GM19043 (cell line): Measurements from ENCODE around the gene SMPD3.

ENCODE experiments used
- ATAC-seq: cut with Tn5 transposase; IDR thresholded peaks from one replicate; pipeline ENCODE4 v1.9.1; 2021; ENCODE audit warnings: low read depth; ENCODE audit not compliant: unreplicated experiment

Gene SMPD3

DNA sequence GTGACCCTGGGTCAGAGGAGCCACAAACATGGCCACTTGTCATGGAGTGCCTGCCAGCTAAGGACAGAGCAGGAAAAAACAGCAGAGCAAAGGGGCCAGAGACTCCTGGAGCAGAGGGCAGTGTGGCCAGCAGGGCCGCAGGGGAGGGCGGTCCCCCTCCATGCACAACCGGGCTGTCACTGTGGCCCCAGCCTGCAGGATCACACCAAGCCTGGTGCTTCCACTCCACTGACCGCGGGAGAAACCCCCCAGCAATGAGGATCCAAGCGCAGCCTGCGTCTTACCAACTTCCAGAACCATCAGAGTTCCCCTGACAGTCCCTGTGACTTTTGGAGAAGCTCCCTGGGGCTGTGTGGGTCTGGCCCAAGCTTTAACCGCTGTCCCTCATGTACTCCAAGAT, 75.5 kb downstream of the SMPD3 start:
- ATAC-seq = no peak

DNA sequence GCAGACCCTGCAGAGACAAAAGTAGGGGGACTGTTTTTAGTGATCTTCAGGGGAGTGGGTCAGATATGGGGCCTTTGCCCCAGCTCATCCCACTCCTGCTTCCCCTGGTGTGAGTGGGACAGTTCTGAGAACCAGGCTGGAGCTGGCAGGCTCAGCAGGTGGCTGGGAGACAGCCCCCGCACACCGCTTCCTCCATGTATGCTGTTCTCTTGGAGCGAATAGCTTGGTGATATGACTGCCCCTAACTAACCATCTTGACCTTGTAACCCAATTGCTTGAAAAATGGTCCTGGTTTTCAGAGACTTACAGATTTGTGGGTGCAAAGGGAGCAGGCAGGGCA, 76.0 kb downstream of the SMPD3 start:
- no peak for ATAC-seq

DNA sequence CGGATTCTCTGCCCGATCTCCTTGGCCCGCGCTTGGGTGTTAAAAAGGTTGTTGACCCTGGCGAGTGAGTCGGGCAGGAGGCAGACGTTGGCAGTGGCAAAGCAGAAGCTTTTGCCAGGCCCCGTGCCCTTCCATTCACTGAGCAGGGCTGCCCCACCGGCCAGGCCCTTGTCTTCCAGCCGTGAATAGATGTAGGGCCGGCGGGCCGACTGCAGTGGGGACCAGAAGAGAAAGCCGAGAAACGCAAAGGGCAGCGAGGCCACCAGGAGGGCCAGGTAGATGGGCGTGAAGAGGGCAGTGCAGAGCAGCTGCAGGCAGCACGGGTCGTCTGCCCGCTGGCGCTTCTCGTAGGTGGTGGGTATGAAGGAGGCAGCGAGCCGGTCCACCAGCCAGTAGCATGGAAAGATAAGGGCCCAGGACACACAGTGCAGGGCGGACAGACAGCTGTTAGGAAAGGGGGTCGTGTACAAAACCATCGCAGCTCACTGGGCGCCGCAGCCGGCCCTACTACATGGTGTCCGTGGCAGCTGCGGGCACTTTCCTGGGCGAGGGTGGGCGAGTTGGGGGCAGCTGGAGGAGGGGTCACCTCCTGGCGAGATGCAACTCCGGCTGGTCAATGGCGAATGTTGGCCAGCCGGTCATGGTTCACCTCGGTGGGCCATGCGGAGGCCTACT, 76.5 kb downstream of the SMPD3 start:
- no peak for ATAC-seq

DNA sequence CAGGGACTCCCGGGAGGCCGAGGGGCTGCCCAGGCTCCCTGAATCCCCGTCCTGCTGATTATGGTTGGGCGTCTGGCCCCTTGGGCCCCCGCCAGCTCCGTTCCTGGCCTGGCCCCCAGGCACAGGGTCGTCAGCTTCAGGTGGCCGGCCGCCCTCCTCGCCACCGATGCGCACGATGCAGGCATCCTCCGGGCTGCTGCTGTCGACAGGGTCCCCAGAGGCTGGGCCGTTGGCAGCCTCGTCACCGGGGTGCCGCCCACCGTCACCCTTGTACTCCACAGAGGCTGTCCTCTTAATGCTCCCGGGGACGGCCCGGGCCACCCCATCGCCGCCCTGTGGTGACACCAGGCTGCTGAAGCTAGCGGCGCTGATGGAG, 77.0 kb downstream of the SMPD3 start:
- ATAC-seq = no peak

DNA sequence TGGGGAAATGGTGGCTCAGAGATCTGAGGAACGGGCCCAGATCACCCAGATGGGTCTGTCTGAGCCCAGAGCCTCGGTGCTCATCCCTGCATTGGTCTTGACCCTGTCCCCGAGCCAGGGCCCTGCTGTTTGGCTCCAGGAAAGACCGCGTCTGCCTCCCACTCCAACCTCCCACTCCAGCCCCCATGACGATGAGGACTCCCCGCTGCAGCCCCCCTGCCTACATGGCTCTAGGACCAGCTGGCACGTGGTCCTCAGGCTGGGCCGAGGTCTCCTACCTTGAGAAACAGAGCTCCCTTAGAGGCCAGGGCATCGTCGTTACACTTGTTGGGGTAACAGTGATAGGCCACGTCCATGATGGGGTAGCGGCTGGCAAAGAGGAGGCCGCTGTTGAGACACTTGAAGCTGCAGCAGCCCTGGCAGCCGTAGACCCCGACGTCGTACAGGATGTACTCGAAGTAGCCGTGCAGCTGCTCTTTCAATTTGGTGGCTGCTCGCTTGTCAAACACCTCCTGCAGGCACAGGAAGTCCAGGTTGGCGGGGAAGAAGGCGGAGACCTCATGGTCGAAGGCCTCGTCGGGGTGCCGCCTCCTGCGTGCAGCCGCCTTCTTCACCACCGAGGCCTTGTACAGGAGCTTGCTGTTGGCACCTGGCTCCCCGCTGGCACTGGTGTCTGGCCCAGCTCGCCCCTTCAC, 77.6 kb downstream of the SMPD3 start:
- no peak for ATAC-seq

DNA sequence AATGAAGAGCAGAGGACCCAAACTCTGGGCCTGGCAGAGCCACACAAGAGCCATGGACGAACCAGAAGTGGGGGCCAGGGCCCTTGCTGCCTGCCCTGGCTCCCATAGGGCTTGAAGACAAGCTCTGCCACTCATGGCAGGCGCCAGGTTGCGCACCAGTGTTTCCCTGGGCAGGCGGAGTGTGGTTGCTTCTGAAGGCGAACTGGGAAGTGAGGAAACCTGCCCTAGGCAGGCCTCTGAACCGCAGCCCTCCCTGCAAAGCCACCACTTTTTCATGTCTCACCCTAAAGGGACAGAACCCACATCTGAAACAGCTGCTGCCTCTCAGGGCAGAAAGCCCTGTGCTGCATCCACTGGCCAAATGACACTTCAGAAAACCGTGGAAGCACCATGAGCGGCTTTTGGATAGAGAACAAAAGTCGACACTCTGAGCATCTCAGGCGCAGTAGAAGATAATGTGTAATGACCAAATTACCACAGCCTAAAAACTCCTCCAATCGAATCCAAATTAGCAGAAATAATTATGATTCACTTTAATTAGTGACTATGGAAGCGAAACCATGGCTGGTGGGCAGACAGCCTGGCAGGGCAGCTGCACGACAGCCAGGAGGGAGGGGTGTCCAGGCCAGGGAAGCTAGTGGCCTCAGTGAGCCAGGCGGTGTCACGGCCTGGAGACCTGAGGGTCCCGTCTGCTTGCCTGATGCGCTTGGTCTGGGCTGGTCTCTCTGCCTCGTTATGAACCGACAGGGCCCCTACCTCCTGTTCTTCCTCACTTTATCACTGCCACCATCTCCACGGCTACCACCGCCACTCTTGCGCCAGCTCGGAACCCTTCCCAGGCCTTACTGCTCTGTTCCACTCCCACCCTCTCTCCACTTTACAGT, 78.4 kb downstream of the SMPD3 start:
- peak; percentile 48 for ATAC-seq

DNA sequence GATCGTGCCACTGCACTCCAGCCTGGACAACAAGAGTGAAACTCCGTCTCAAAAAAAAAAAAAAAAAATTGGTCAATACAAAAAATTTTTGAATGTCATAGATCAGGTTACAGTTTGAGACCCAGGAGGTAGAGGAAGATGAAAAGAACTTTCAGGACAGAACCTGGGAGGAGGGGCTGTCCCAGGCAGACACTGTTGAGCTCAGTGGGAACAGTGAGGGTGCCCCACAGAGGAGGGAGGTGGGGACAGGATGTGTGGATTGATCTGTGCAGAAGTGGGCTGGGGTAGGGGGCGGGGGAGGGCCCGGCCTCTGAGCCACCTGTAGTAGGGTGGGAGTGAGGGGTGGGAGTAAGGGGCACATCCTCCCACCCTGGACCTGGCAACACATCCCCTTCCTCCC, 79.1 kb downstream of the SMPD3 start:
- no peak for ATAC-seq

DNA sequence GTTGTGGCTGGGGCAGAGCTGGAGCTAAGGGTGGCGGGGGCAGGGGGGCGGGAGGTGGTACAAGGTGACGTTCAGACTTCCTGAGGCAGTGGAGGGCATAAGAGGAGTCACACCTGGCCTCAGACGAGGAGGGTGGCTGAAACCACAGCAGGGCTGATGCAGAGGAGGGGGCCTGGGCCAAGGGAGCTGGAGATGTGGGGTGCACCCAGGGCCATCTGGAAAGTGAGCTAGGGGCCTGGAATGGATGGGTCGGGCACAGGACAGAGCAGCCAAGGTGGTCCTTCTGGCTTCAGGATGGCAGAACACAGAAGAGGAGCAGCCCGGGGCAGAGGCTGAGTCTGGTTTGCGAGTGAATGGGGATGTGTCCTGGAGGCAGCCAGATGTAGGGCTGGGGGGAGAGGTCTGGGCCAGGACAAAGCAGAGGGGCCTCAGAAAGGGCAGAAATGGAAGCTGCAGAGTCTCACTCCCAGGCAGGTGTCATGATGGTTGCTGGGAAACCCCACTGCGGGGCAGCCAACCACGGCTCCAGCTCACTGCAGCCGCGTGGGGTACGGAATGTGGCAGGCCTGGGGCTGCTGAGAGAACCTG, 79.9 kb downstream of the SMPD3 start:
- ATAC-seq = no peak

DNA sequence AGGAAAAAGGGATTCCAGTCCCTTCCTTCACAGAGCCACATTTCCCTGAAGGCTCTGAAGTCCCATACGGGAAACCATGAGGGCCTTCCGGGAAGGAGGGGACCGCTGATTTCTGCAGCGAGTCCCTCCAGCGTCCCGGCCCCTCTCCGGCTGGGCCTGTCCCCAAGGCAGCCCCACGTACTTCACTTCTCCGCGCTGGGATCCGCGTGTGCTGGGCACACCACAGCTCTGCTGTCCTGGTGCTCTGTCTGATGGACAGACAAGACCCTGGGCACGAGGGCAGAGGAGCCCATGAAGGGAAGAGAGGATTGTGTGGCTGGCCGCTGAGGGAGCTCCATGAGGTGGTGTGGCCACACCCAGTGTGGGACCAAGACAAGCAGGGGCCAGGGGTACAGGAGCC, 80.4 kb downstream of the SMPD3 start:
- no peak for ATAC-seq

DNA sequence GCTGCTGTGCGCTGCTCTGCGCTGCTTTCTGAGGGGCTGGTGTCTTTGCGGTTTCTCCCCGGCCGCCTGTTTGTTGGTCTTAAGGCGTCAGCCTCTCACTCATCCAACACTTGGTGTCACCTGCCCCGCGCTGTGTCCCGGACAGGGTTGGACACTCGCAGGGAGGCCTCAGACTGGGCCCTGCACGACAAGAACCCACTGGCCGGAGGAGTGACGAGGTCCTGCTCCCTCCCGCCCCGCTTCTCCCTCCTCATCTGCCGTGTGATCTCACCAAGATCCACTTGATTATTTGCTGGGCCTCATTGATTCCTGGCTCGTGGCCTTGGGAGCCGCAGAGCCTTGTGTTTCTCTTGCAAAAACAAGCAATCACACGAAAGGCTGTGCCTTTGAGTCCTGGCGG, 80.9 kb downstream of the SMPD3 start:
- no peak for ATAC-seq

DNA sequence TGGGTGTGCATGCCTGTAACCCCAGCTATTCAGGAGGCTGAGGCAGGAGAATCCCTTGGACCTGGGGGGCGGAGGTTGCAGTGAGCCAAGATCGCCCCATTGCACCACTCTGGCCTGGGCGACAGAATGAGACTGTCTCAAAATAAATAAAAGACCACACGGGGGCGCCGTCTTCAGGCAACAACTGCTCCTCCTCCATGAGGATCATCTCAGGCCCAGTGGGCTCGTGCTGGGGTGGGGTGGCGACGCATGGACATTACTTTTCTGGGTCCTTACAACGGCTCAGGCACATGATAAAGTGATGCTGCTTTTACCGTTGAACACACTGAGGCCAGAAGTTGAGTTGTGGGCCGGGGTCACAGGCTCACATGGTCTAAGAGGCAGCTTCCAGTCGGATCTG, 81.3 kb downstream of the SMPD3 start:
- ATAC-seq = no peak

DNA sequence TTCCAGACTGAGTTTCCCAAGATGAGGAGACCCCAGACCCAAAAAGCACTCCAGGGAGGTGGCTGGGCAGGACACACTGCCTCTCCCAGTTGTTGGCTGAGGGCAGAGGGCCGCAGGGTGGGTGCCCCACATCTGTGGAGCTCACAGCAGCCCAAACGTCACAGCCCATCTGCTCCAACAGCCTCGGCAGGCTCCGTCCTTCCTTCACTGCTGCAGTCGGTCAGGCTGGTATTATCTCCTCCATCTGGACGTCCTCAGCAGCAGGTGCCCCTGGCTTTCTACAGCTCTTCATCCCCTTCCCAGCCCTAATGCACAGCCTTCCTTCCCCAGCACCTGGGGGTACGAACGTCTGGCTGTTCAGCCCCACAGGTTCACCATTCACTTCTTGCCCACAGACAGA, 82.2 kb downstream of the SMPD3 start:
- no peak for ATAC-seq

DNA sequence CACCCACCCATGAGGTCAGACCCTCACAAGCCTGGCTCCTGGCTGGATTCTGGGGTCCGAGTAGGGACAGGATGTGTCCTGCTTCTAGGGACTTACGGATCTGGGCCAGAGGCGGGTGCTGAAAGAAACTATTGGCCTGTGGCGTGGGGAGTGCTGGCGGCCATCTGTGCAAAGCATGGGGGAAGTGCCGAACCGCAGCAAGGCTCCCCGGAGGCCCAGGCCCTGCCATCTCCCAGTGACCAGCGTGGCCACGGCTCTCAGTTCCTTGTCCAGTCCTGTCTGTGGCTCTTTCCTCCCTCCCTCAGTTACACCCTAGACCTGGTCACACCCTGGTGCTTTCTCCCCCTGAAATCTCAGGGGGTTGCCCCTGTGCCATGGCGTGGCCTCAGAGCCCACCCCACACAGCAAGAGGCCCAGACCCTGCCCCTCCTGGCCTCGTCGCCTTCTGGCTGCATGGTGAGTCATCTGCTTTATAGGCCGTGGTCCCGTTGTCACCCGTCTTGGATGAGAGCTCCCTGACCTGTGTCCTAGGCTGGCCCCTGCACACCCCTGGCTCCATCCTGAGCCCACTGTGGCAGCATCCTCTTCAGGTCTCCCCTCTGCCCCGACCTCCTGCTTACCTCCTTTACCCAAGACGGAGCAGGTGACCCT, 83.0 kb downstream of the SMPD3 start:
- no peak for ATAC-seq

DNA sequence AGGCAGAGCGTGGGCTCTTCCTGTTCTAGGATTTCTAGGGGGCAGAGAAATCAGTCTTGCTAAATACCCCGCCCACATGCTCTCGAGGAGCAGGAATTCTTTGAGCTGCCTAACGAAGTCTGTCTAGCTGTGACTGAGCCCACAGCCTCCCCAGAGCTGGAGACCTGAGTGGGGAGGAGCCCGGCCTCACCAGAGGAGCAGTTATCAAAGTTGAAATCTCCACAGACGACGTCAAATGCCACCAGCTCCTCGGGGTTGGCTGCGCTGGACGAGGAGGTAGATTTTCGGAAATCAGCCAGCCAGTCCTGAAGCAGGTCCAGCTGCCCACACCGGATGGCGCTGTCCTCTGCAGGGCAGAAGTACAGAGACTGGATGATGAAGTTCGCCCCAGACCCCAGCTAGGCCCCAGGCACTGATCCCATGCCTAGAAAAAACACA, 83.7 kb downstream of the SMPD3 start:
- no peak for ATAC-seq

DNA sequence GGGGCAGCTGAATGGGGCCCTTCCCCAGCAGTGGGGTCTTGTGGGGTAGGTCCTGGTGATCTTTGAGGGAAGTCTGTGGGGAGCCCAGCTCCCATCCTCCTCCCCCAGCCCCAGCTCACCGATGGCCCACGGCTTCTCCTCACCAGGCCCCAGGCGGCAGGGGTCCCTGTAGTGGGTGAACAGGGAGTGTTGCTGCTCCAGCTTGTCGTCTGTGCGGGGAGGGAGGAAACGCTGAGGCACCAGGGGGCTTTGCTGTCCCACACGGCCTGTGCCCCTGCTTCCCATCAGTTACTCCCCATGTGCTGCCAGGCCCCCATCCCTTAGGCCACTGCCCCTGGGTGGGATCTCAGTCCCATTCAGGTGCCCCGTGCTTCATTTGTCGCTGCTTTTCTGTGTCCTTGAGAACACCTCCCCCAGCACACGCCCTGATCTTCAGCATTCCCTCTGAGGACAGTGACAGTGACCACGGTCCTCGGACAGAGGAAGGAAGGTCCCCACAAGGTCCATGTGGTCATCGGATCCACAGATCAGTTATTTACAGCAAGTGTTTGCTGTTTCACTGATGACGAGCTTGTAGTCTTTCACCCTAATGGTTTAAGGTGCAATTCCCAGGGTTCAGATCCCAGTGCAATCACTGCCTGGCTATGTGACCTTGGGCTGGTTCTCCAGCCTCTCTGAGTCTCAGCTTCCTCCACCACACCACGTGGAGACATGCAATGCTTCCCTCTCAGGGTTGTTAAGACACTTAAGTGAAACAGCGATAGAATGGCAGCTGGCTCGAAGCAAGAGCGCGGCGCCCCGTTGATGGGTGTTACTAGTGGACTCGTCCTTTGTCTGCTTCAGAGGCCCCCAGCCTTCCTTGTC, 84.4 kb downstream of the SMPD3 start:
- ATAC-seq = no peak

DNA sequence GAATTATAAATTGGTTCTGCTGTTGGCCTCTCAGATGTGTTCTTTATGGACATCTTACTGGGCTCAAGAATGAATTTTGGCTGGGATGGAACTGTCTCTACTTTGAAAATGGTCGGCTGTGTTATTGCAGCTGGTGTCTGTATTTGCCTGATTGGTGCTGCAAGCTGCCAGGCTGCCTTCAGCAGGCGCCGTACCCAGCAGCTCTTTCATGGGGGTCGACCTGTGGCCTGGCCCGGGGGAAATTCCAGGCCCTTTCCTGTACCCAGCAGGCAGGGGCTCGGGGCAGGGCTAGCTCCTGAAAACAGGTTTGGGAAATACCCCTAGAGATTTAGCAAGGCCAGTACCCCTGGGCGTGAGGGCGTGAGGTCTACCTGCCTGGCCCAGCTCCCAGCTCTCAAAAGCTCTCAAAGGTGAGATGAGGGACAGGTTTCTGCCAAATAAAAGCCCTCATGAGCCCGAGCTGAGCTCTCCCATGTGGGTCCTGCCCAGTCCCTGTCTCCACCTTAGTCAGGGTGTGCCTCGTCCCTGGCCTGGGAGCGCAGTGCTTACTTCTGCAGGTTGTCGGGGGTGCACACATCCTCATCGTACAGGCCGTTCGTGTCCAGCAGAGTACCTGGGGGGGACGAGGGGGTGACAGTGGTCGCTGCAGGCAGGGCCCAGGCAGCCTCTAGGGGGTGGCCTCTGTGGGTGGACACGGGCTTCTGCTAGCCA, 85.2 kb downstream of the SMPD3 start:
- no peak for ATAC-seq

DNA sequence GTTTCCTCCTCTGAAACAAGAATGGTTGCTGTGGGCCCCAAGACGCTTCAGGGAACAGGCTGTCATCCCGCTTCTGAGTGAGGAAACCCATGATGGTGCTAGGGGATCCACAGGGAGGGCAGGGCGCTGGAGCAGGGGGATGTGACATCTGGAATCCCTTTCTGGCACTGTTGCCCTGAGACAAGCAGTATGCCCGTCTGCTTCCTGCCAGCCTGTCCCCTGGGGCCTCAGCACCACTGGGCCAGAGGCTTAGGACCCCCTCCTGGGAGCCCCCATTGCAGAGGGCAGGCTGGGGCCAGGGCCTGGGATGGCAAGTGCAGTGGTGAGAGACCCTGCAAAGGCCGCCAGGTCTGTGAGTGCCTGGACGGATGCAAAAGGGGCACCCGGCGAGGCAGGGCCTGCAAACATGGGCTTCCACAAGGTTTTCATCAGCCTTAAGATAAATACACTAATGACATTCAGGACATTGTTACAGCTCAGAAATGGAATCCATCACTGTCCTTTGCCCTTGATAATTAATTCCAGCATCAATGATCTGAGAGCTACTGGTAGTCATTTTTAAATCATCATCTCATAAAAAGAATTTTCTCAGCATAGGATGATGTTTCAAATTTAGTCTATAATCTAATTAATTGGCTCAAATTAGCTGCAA, 85.9 kb downstream of the SMPD3 start:
- no peak for ATAC-seq

DNA sequence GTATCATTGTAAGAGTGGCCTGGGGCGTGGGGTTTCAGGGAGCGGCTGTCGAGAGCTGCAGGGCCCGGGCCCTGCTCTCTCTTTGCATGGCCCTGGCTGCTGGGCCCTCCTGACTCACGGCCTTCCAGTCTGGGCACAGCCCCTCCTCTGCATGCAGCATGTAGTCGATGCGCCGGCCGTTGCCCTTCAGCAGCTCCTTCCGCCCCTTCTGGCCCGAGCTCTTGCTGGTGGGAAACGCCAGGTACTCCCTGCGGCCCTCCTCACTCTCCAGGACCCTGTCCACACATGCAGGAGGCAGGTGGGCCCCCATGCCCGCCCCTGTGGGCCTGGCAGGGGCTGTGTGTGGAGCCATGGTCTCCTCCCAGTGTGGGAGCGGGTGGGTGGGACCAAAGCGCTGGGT, 86.8 kb downstream of the SMPD3 start:
- no peak for ATAC-seq

DNA sequence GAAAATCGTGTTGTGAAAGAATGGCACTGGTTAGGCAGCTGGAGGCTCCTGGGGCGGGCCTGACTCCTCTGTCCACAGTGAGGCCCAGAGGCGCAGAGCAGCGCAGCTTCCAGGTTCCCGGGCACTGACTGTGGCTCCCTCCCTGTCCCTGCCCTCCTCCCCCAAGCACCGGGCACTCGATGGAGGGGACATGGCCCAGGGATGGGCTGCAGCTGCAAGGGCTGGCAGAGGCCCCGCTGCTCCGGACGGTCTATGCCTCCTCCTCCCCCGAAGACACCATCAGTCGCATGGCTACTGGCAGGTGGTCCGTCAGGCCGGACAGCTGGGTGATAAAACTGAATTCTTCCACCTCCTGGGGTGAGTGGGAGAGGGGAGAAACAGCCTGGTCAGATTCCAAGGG, 87.4 kb downstream of the SMPD3 start:
- no peak for ATAC-seq
